WI38 (cell line): ENCODE measurements around the gene SLC48A1.

Experiments used
- H3K4me3 ChIP-seq: 2 replicates; pipeline ENCODE4 v1.5.1; 2011; ENCODE audit warnings: low read depth, mild to moderate bottlenecking, control low read depth, low read length
- CTCF ChIP-seq: IDR thresholded peaks from 2 replicates; pipeline ENCODE4 v1.5.1; 2012; ENCODE audit warnings: low read depth, mild to moderate bottlenecking, control low read depth, low read length

The SLC48A1 gene

GRCh38 chr12:47820631-47821345, 47.8 kb downstream of the SLC48A1 start:
- no peak for TF ChIP-seq CTCF
- H3K4me3 ChIP-seq = peak overlapping the region; percentile 87

- TF ChIP-seq CTCF = no peak
- no peak overlapping the region for H3K4me3 ChIP-seq
These were observed 48.3 kb downstream of the SLC48A1 start for GRCh38 chr12:47821346-47821706.

- no peak overlapping the region for H3K4me3 ChIP-seq
- TF ChIP-seq CTCF = no peak
These were observed 49.4 kb downstream of the SLC48A1 start for GRCh38 chr12:47822401-47822800.

- no peak overlapping the region for H3K4me3 ChIP-seq
- no peak for TF ChIP-seq CTCF
These were observed 49.8 kb downstream of the SLC48A1 start for GRCh38 chr12:47822863-47823262.

GRCh38 chr12:47823422-47824086, 50.5 kb downstream of the SLC48A1 start:
- H3K4me3 ChIP-seq = no peak overlapping the region
- TF ChIP-seq CTCF = no peak

GRCh38 chr12:47824198-47824597, 51.2 kb downstream of the SLC48A1 start:
- H3K4me3 ChIP-seq = no peak overlapping the region
- no peak for TF ChIP-seq CTCF

- no peak overlapping the region for H3K4me3 ChIP-seq
- no peak for TF ChIP-seq CTCF
These were observed 51.6 kb downstream of the SLC48A1 start for GRCh38 chr12:47824635-47825034.
